HEK293 (cell line): ENCODE measurements around the gene LBX1.
A peak's percentile ranks its signal among the peaks of the same experiment; 100 is the strongest.

Experiments
- CTCF ChIA-PET: fragments of 350-600 bp; formaldehyde crosslinking; extraction: SDS; loops from one replicate; lab custom pipeline; 2021; ENCODE audit warnings: antibody characterized with exemption; lab: Yijun Ruan, JAX
- POLR2A ChIA-PET: fragments of 300-600 bp; formaldehyde crosslinking; extraction: SDS; loops from one replicate; lab custom pipeline; 2020; ENCODE audit warnings: antibody characterized with exemption, inconsistent platforms; lab: Yijun Ruan, JAX
- H3K27ac ChIP-seq: fragments of 200-500 bp; sonication (Bioruptor generic); 2 replicates; pipeline ENCODE4 v1.5.1; 2014; ENCODE audit warnings: low read depth, low read length, control low read depth, inconsistent platforms; ENCODE audit errors: extremely low read depth
- H3K36me3 ChIP-seq, 2 experiments: fragments of 200-500 bp in 1 of 2; sonication (Bioruptor generic) in 1 of 2; 1 replicate in 1 of 2; 2 replicates in 1 of 2; pipeline ENCODE4 v1.5.1; 2014 to 2017; ENCODE audit warnings: inconsistent platforms in 2 of 2, low read length in 2 of 2; ENCODE audit not compliant: control insufficient read depth in 2 of 2, insufficient read depth in 1 of 2
- H3K4me1 ChIP-seq: fragments of 200-500 bp; sonication (Bioruptor generic); 2 replicates; pipeline ENCODE4 v1.5.1; 2014; ENCODE audit warnings: mild to moderate bottlenecking, low read length, inconsistent platforms; ENCODE audit not compliant: control insufficient read depth, insufficient read depth
- H3K4me3 ChIP-seq: 2 replicates; pipeline ENCODE4 v1.5.1; 2011; ENCODE audit warnings: low read depth, mild to moderate bottlenecking, control low read depth, low read length, moderate library complexity
- H3K9me3 ChIP-seq: fragments of 200-500 bp; sonication (Bioruptor generic); 2 replicates; pipeline ENCODE4 v1.5.1; 2014; ENCODE audit warnings: low read depth, low read length, inconsistent platforms; ENCODE audit not compliant: control insufficient read depth, insufficient read depth
- GLIS1 ChIP-seq: fragments of 450-650 bp; formaldehyde crosslinking; IDR thresholded peaks from 2 replicates; pipeline ENCODE4 v1.5.1; 2016; ENCODE audit warnings: missing biosample characterization, missing genetic modification characterization
- KLF1 ChIP-seq: fragments of 450-650 bp; formaldehyde crosslinking; IDR thresholded peaks from 2 replicates; pipeline ENCODE4 v1.5.1; 2016; ENCODE audit warnings: missing biosample characterization, missing genetic modification characterization
- KLF17 ChIP-seq: fragments of 450-650 bp; formaldehyde crosslinking; IDR thresholded peaks from 2 replicates; pipeline ENCODE4 v1.5.1; 2016; ENCODE audit warnings: missing biosample characterization, missing genetic modification characterization
- OSR2 ChIP-seq: fragments of 450-650 bp; formaldehyde crosslinking; IDR thresholded peaks from 2 replicates; pipeline ENCODE4 v1.5.1; 2016; ENCODE audit warnings: missing biosample characterization, missing genetic modification characterization
- PRDM10 ChIP-seq: fragments of 450-650 bp; formaldehyde crosslinking; IDR thresholded peaks from 2 replicates; pipeline ENCODE4 v1.5.1; 2016; ENCODE audit warnings: missing biosample characterization, missing genetic modification characterization
- WT1 ChIP-seq: fragments of 450-650 bp; formaldehyde crosslinking; IDR thresholded peaks from 2 replicates; pipeline ENCODE4 v1.5.1; 2016; ENCODE audit warnings: missing biosample characterization, missing genetic modification characterization
- ZBTB11 ChIP-seq: fragments of 450-650 bp; formaldehyde crosslinking; conservative IDR thresholded peaks from 2 replicates; pipeline ENCODE4 v1.5.1; 2016; ENCODE audit warnings: low read depth, missing biosample characterization, missing genetic modification characterization
- ZNF112 ChIP-seq: fragments of 450-650 bp; formaldehyde crosslinking; IDR thresholded peaks from 2 replicates; pipeline ENCODE4 v1.5.0; 2017; ENCODE audit warnings: missing biosample characterization, missing genetic modification characterization
- ZNF157 ChIP-seq: fragments of 450-650 bp; formaldehyde crosslinking; IDR thresholded peaks from 2 replicates; pipeline ENCODE4 v1.5.1; 2016; ENCODE audit warnings: missing biosample characterization, missing genetic modification characterization
- ZNF239 ChIP-seq: fragments of 450-650 bp; formaldehyde crosslinking; IDR thresholded peaks from 2 replicates; pipeline ENCODE4 v1.5.1; 2016; ENCODE audit warnings: missing biosample characterization, missing genetic modification characterization
- TF ChIP-seq, protein P1 (sequence below): fragments of 450-650 bp; formaldehyde crosslinking; IDR thresholded peaks from 2 replicates; pipeline ENCODE4 v1.5.1; 2016; ENCODE audit warnings: missing biosample characterization, missing genetic modification characterization
- TF ChIP-seq, protein P2 (sequence below): fragments of 450-650 bp; formaldehyde crosslinking; IDR thresholded peaks from 2 replicates; pipeline ENCODE4 v1.5.1; 2016; ENCODE audit warnings: missing biosample characterization, missing genetic modification characterization, borderline replicate concordance
- TF ChIP-seq, protein P3 (sequence below): sonication (generic); formaldehyde crosslinking; IDR thresholded peaks from 2 replicates; pipeline ENCODE4 v1.8.1; 2022; ENCODE audit warnings: mild to moderate bottlenecking, moderate library complexity, missing genetic modification reagents

LBX1 gene

GRCh38 chr10:101235766-101236165 lies 6.5 kb upstream of the LBX1 start (continued):
- TF ChIP-seq ZBTB11 (tag by site-specific recombination), result no peak
- TF ChIP-seq, protein P1, sequence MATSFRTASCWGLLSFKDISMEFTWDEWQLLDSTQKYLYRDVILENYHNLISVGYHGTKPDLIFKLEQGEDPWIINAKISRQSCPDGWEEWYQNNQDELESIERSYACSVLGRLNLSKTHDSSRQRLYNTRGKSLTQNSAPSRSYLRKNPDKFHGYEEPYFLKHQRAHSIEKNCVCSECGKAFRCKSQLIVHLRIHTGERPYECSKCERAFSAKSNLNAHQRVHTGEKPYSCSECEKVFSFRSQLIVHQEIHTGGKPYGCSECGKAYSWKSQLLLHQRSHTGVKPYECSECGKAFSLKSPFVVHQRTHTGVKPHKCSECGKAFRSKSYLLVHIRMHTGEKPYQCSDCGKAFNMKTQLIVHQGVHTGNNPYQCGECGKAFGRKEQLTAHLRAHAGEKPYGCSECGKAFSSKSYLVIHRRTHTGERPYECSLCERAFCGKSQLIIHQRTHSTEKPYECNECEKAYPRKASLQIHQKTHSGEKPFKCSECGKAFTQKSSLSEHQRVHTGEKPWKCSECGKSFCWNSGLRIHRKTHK, result no peak
- no peak for TF ChIP-seq OSR2 (tag by site-specific recombination)
- TF ChIP-seq, protein P2, sequence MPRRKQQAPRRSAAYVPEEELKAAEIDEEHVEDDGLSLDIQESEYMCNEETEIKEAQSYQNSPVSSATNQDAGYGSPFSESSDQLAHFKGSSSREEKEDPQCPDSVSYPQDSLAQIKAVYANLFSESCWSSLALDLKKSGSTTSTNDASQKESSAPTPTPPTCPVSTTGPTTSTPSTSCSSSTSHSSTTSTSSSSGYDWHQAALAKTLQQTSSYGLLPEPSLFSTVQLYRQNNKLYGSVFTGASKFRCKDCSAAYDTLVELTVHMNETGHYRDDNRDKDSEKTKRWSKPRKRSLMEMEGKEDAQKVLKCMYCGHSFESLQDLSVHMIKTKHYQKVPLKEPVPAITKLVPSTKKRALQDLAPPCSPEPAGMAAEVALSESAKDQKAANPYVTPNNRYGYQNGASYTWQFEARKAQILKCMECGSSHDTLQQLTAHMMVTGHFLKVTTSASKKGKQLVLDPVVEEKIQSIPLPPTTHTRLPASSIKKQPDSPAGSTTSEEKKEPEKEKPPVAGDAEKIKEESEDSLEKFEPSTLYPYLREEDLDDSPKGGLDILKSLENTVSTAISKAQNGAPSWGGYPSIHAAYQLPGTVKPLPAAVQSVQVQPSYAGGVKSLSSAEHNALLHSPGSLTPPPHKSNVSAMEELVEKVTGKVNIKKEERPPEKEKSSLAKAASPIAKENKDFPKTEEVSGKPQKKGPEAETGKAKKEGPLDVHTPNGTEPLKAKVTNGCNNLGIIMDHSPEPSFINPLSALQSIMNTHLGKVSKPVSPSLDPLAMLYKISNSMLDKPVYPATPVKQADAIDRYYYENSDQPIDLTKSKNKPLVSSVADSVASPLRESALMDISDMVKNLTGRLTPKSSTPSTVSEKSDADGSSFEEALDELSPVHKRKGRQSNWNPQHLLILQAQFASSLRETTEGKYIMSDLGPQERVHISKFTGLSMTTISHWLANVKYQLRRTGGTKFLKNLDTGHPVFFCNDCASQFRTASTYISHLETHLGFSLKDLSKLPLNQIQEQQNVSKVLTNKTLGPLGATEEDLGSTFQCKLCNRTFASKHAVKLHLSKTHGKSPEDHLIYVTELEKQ (tag by site-specific recombination), result no peak
- no peak for TF ChIP-seq ZNF157
- TF ChIP-seq, all 188 proteins: peak for 0

DNA sequence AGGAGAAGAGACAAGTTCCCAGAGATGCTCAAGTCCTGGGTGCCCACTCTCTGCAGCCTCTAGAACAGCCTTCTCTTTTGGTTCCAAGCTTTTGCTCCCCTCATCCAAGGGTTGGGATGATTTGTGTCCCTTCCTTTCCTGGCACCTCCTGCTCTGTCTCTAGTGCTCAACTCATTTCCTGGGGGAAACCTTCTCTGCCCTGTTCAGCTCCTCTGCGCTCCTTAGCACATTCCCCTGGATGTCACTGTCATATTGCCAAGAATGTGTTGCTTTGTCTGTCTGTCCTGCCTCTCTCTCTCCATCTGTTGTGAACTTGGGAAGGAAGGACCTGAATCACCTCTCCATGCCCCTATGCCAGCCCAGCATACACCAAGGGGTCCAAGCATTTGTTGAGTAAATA lies 5.1 kb upstream of the LBX1 start:
- ChIA-PET POLR2A (no interaction called here), CTCF (interaction anchor here (0.9 to 1.8 kb wide), 2 partner anchors 20 to 232 kb away, joined by 3 to 13 read pairs; no protein-coding TSS in a partner anchor)
- Histone ChIP-seq H3K27ac (no peak overlapping the region), H3K36me3 (peaks cover 0 to 52% of the 10 kb centered on the region in 2 experiments; a peak in 2 of 3 replicates), H3K4me3 (no peak overlapping the region), H3K4me1 (peaks cover 9% of the 10 kb centered on the region), H3K9me3 (no peaks in the 10 kb centered on the region)
- TF ChIP-seq, protein P3, sequence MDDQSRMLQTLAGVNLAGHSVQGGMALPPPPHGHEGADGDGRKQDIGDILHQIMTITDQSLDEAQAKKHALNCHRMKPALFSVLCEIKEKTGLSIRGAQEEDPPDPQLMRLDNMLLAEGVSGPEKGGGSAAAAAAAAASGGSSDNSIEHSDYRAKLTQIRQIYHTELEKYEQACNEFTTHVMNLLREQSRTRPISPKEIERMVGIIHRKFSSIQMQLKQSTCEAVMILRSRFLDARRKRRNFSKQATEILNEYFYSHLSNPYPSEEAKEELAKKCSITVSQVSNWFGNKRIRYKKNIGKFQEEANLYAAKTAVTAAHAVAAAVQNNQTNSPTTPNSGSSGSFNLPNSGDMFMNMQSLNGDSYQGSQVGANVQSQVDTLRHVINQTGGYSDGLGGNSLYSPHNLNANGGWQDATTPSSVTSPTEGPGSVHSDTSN (CRISPR knock-in tag), result no peak
- TF ChIP-seq PRDM10 (tag by site-specific recombination), result peak; percentile 84; the same call in 1 of the 2 replicates

- ChIA-PET POLR2A (no interaction called here), CTCF (interaction anchor here (0.9 to 1.8 kb wide), 2 partner anchors 20 to 233 kb away, joined by 3 to 13 read pairs; no protein-coding TSS in a partner anchor)
- no peaks in the 10 kb centered on the region for H3K9me3 ChIP-seq
- peaks cover 9% of the 10 kb centered on the region for H3K4me1 ChIP-seq
- H3K36me3 ChIP-seq, result peaks cover 0 to 48% of the 10 kb centered on the region in 2 experiments; a peak in 2 of 3 replicates
- no peak overlapping the region for H3K27ac ChIP-seq
- no peak overlapping the region for H3K4me3 ChIP-seq
- peak; percentile 44; the same call in 1 of the 2 replicates for TF ChIP-seq GLIS1 (tag by site-specific recombination)
- peak; percentile 87 for TF ChIP-seq KLF1 (tag by site-specific recombination)
- TF ChIP-seq ZNF112 (tag by site-specific recombination), result no peak
- TF ChIP-seq WT1 (tag by site-specific recombination), result peak; percentile 23; the same call in 1 of the 2 replicates
- TF ChIP-seq KLF17 (tag by site-specific recombination), result peak; percentile 51
- no peak for TF ChIP-seq ZNF239 (tag by site-specific recombination)
These were observed 4.6 kb upstream of the LBX1 start for GRCh38 chr10:101233863-101234262.
